HG03196 (cell line): ENCODE results near the gene CCDC30.
"Not testable (repeated sequence)": the region's sequence is repeated elsewhere in the genome, so short reads cannot be mapped to it uniquely, and the experiment has no call there.

Experiments used
- ATAC-seq: cut with Tn5 transposase; IDR thresholded peaks from one replicate; pipeline ENCODE4 v1.9.1; 2021; ENCODE audit not compliant: unreplicated experiment

CCDC30 gene

GRCh38 chr1:42450061-42450460, 13.0 kb upstream of the CCDC30 start:
- no peak for ATAC-seq

- ATAC-seq: no peak
These were observed 9.7 kb upstream of the CCDC30 start for GRCh38 chr1:42453386-42453785.

- ATAC-seq: no peak
These were observed 8.7 kb upstream of the CCDC30 start for GRCh38 chr1:42454403-42454802.

GRCh38 chr1:42456010-42456753, 6.9 kb upstream of the CCDC30 start, which contains the start of the genes PPCS and ZMYND12:
Gene PPCS (plus strand): TSS chr1:42456543. CDS start chr1:42456566, 23 bp downstream.
Gene ZMYND12 (minus strand): TSS chr1:42456022. CDS start chr1:42455997, 25 bp downstream.
- peak; percentile 84 for ATAC-seq

- peak; percentile 51 for ATAC-seq
These were observed 6.4 kb upstream of the CCDC30 start for GRCh38 chr1:42456754-42457089.

- no peak for ATAC-seq
These were observed 1.9 kb upstream of the CCDC30 start for GRCh38 chr1:42461196-42461595.

- ATAC-seq: no peak
These were observed 835 bp downstream of the CCDC30 start for GRCh38 chr1:42463921-42464320.

GRCh38 chr1:42466030-42466429, 2.9 kb downstream of the CCDC30 start:
- no peak for ATAC-seq

GRCh38 chr1:42469727-42470126, 6.6 kb downstream of the CCDC30 start:
- ATAC-seq: no peak

- no peak for ATAC-seq
These were observed 13.5 kb downstream of the CCDC30 start for GRCh38 chr1:42476605-42477004.

- not testable (repeated sequence) for ATAC-seq
These were observed 14.3 kb downstream of the CCDC30 start for GRCh38 chr1:42477354-42477753.

GRCh38 chr1:42477775-42478174, 14.7 kb downstream of the CCDC30 start:
- no peak for ATAC-seq

- ATAC-seq: no peak
These were observed 16.5 kb downstream of the CCDC30 start for GRCh38 chr1:42479621-42480020.

- ATAC-seq: no peak
These were observed 17.8 kb downstream of the CCDC30 start for GRCh38 chr1:42480921-42481320.

- no peak for ATAC-seq
These were observed 19.6 kb downstream of the CCDC30 start for GRCh38 chr1:42482635-42483153.

GRCh38 chr1:42484382-42484781, 21.3 kb downstream of the CCDC30 start:
- no peak for ATAC-seq

GRCh38 chr1:42490237-42490636, 27.2 kb downstream of the CCDC30 start:
- no peak for ATAC-seq

- ATAC-seq: not testable (repeated sequence)
These were observed 38.9 kb downstream of the CCDC30 start for GRCh38 chr1:42502031-42502430.

- no peak for ATAC-seq
These were observed 41.5 kb downstream of the CCDC30 start for GRCh38 chr1:42504535-42505128.

GRCh38 chr1:42506576-42506975, 43.5 kb downstream of the CCDC30 start:
- no peak for ATAC-seq

GRCh38 chr1:42511581-42512155, 48.6 kb downstream of the CCDC30 start:
- ATAC-seq: not testable (repeated sequence)

- ATAC-seq: no peak
These were observed 55.8 kb downstream of the CCDC30 start for GRCh38 chr1:42518908-42519307.
